ENCODE measurements around the gene ZNF526.

The ZNF526 gene

GRCh38 chr19:42267644-42268141 is 47.6 kb downstream of the ZNF526 start:
- DNase-seq (ENCODE audit: low spot score), result no peak

GRCh38 chr19:42268142-42268703 is 48.1 kb downstream of the ZNF526 start:
- peak; percentile 97 for DNase-seq (ENCODE audit: low spot score)

- peak; percentile 99 for DNase-seq (ENCODE audit: low spot score)
Measured at GRCh38 chr19:42268704-42269477, 48.8 kb downstream of the ZNF526 start, which contains the start of gene CIC. Gene CIC (plus strand): TSS chr19:42269252. CDS start chr19:42271784, 2,532 bp downstream.

GRCh38 chr19:42269478-42270345 is 49.6 kb downstream of the ZNF526 start:
- no peak for DNase-seq (ENCODE audit: low spot score)

- no peak for DNase-seq (ENCODE audit: low spot score)
Measured at GRCh38 chr19:42270346-42271044, 50.4 kb downstream of the ZNF526 start.

- no peak for DNase-seq (ENCODE audit: low spot score)
Measured at GRCh38 chr19:42271045-42271419, 50.9 kb downstream of the ZNF526 start.

GRCh38 chr19:42271861-42272534 is 51.9 kb downstream of the ZNF526 start:
- no peak for DNase-seq (ENCODE audit: low spot score)

- no peak for DNase-seq (ENCODE audit: low spot score)
Measured at GRCh38 chr19:42272535-42272897, 52.4 kb downstream of the ZNF526 start.

- DNase-seq (ENCODE audit: low spot score), result no peak
Measured at GRCh38 chr19:42272989-42273406, 52.9 kb downstream of the ZNF526 start.

GRCh38 chr19:42273407-42274064 is 53.4 kb downstream of the ZNF526 start:
- no peak for DNase-seq (ENCODE audit: low spot score)

- no peak for DNase-seq (ENCODE audit: low spot score)
Measured at GRCh38 chr19:42274065-42274682, 54.1 kb downstream of the ZNF526 start.

- no peak for DNase-seq (ENCODE audit: low spot score)
Measured at GRCh38 chr19:42275103-42275502, 55.0 kb downstream of the ZNF526 start.

GRCh38 chr19:42275517-42275916 is 55.4 kb downstream of the ZNF526 start:
- DNase-seq (ENCODE audit: low spot score), result no peak

- no peak for DNase-seq (ENCODE audit: low spot score)
Measured at GRCh38 chr19:42276284-42276683, 56.2 kb downstream of the ZNF526 start.

- no peak for DNase-seq (ENCODE audit: low spot score)
Measured at GRCh38 chr19:42276821-42277220, 56.7 kb downstream of the ZNF526 start.
